GM12891 (cell line): ENCODE measurements around the gene APOLD1.

Experiments
- POLR2A ChIP-seq: IDR thresholded peaks from 2 replicates; pipeline ENCODE4 v1.6.1; 2011; ENCODE audit warnings: low read depth, low read length, control low read depth
- POLR2AphosphoS5 ChIP-seq: IDR thresholded peaks from 2 replicates; pipeline ENCODE4 v1.6.1; 2011; ENCODE audit warnings: low read depth, low read length, control low read depth
- TAF1 ChIP-seq: IDR thresholded peaks from 2 replicates; pipeline ENCODE4 v1.6.1; 2011; ENCODE audit warnings: low read depth, low read length, control low read depth

DNA sequence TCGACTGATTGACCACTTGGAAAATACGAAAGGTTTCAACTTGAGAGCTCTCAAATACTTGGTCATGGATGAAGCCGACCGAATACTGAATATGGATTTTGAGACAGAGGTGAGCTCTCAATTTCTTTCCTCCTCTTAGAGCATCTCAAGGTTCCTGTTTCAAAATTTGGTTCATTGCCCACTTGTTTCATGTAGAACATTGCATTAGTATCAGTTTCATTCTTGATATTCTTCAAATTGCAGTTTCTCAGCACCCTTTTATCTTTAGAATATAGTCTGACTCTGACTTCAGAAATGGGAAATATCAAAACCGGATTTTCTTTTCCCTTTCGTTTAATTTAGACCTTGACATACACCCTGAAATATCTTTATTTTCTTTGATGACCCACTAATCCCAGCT, 36.5 kb downstream of the APOLD1 start:
- TF ChIP-seq POLR2AphosphoS5 (no peak), POLR2A (no peak), TAF1 (no peak)
